GM12872 (cell line): ENCODE measurements around the gene ADORA2B.

Experiments used
- TF ChIP-seq, protein P1 (sequence below): IDR thresholded peaks from 3 replicates; pipeline ENCODE4 v1.5.1; 2011; ENCODE audit warnings: low read depth, mild to moderate bottlenecking, low read length, moderate library complexity; ENCODE audit not compliant: insufficient read depth

The ADORA2B gene

DNA sequence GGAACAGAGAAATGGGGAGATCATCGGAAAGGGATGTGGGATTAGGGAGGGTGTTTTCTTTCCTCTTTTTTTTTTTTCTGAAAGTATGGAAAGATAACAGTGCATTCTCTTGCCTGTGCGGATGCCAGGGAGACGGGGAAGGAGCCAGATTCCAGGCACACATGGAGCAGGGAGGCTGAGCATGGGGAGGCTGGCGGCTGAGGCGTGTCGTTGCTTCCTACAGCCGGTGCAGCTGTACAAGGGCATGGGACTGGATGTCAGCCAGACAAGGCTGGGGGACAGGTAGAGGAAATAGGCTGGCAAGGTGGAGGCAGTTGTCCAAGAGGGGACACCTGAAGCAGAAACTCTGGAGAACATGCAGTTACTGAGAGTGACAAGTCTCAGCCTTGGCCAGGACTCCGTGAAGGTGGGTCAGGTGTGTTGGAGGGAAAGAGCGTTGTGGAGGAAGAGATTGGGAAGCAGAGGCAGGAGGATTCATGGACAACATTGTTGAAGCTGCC, 16.6 kb upstream of the ADORA2B start:
- TF ChIP-seq, protein P1, sequence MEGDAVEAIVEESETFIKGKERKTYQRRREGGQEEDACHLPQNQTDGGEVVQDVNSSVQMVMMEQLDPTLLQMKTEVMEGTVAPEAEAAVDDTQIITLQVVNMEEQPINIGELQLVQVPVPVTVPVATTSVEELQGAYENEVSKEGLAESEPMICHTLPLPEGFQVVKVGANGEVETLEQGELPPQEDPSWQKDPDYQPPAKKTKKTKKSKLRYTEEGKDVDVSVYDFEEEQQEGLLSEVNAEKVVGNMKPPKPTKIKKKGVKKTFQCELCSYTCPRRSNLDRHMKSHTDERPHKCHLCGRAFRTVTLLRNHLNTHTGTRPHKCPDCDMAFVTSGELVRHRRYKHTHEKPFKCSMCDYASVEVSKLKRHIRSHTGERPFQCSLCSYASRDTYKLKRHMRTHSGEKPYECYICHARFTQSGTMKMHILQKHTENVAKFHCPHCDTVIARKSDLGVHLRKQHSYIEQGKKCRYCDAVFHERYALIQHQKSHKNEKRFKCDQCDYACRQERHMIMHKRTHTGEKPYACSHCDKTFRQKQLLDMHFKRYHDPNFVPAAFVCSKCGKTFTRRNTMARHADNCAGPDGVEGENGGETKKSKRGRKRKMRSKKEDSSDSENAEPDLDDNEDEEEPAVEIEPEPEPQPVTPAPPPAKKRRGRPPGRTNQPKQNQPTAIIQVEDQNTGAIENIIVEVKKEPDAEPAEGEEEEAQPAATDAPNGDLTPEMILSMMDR: no peak

DNA sequence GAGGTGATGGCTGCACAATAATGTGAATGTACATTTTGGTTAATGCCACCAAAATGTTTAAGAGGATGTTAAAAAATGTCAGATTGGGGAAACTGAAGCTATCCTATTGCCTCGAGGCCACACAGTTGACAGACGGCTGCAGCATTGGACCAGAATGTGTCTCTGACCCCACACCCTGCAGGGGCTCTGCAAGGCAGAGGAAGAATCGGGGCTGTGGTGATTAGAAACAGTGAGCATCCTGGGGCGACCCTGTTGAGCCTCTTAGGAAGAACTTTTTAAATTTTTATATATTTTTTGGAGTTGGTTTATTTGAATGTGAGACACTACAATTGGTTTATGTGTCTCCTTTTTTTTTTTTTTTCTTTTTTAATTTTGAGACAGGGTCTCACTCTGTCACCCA, 15.0 kb upstream of the ADORA2B start:
- TF ChIP-seq, protein P1: no peak

GRCh38 chr17:15930426-15930825, 14.5 kb upstream of the ADORA2B start:
- TF ChIP-seq, protein P1: no peak

GRCh38 chr17:15931394-15931793, 13.5 kb upstream of the ADORA2B start:
- TF ChIP-seq, protein P1: no peak

DNA sequence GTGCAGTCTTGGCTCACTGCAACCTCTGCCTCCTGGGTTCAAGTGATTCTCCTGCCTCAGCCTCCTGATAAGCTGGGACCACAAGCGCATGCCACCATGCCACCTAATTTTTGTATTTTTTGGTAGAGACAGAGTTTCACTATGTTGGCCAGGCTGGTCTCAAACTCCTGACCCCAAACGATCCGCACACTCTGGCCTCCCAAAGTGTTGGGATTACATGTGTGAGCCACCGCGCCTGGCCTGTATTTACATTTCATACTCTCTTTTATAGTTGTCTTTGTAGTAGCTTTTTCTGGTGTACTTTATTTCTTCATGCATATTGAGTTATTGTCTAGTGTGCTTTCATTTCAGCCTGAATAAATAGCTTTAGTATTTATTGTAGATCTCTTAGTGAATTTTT, 10.1 kb upstream of the ADORA2B start:
- TF ChIP-seq, protein P1: no peak

DNA sequence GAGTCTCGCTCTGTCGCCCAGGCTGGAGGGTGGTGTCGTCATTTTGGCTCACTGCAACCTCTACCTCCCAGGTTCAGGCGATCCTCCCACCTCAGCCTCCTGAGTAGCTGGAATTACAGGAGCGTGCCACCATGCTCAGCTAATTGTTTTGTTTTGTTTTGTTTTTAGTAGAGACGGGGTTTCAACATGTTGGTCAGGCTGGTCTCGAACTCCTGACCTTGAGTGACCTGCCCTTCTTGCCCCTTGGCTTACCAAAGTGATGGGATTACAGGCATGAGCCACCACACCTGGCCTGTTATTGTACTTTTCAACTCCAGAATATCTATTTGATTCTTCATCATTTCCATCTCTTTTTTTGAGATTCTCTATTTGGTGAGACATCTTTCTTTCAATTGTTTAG, 9.0 kb upstream of the ADORA2B start:
- TF ChIP-seq, protein P1: no peak

DNA sequence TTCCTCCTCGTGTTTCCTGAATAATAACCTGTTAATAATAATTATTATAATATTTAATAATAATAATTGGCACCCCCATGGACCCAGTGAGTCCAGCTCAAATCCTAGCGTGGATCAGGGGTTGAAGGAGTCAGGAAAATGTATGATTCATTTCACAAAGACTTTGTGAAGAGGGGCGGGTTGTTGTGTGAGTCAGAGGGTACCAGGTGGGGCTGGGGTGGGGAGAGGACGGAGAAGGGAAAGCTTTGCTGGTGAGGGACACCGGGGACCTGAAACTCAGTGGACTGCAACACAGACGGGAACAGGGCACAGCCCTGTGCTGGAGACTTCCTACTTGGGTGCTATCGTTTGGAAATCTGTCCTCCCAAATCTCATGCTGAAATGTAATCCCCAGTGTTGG, 3.1 kb upstream of the ADORA2B start:
- TF ChIP-seq, protein P1: no peak
